Hematopoietic multipotent progenitor cell treated with erythropoietin and hydrocortisone succinate and interleukin-3 and kit ligand, for 6 days (in vitro differentiated cells): ENCODE results near the gene ZMIZ2.
"Not testable (repeated sequence)": the region's sequence is repeated elsewhere in the genome, so short reads cannot be mapped to it uniquely, and the experiment has no call there.

Source experiments
- DNase-seq: peaks from one replicate; pipeline ENCODE4 v3.0.0-alpha.2; 2015

The ZMIZ2 gene

DNA sequence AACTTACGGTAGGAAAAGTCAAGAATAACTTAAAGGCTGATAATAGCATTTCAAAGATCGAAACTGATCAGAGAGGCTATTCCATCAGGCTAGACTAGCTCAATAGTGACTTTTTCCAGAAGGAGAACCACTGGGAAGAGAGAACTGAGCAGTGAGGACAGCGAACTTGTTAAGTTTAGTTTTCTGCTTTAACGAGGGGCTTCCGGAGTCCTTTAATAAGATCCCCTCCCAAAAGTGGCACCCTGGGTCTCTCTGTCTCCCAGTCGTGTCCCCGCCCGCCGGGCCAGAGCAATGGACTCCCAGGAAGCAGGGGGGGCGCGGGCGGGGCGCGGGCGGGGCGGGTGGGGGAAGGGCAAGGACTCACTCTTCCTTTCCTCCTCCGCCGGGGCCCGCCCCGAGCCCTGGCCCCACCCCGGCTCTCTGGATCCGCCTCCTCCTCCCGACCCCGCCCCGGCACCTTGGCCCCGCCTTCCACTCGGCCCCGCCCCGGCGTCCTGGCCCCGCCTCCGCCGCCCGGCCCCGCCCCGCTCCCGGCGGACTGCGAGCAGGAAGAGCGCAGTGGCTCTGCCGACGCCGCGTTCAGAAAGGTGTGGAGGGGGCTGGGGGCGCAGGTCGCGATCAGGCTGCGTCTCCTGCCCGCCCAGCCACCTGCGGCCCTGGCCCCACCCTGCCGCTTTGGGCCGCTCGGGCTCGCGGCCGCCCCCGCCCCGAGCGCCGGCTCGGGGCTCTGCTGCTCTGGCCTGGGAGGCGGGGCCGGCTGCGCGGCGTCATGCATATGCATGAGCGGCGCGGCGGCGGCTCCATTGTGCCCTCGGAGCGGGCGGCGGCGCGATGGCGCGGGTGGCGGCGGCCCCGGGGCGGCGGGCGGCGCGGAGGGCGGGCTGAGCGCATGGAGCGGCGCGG, at the start of gene ZMIZ2:
Gene ZMIZ2 (plus strand): TSS at position 803 of the 903 bp plus-strand sequence. CDS start 7,403 bp downstream, outside the sequence.
- peak; percentile 92 for DNase-seq

- DNase-seq: not testable (repeated sequence)
Observed at GRCh38 chr7:44699598-44699997, 49.0 kb upstream of the ZMIZ2 start.

- no peak for DNase-seq
Observed at GRCh38 chr7:44700322-44700721, 48.3 kb upstream of the ZMIZ2 start.

- not testable (repeated sequence) for DNase-seq
Observed at GRCh38 chr7:44703391-44703790, 45.3 kb upstream of the ZMIZ2 start.

DNA sequence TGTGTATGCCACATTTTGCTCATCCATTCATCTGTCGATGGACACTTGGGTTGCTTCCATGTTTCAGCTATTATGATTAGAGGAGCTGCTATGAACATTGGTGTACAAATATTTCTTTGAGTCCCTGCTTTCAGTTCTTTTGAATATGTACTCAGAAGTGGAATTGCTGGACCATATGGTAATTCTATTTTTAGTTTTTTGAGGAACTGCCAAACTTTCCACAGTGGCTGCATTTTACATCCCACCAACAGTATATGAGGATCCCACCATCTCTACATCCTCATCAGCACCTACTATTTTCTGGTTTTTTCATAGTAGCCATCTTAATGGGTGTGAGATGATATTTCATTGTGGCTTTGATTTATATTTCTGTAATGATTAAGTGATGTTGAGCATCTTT, 44.7 kb upstream of the ZMIZ2 start:
- DNase-seq: no peak

GRCh38 chr7:44705434-44705833, 43.2 kb upstream of the ZMIZ2 start:
- no peak for DNase-seq

DNA sequence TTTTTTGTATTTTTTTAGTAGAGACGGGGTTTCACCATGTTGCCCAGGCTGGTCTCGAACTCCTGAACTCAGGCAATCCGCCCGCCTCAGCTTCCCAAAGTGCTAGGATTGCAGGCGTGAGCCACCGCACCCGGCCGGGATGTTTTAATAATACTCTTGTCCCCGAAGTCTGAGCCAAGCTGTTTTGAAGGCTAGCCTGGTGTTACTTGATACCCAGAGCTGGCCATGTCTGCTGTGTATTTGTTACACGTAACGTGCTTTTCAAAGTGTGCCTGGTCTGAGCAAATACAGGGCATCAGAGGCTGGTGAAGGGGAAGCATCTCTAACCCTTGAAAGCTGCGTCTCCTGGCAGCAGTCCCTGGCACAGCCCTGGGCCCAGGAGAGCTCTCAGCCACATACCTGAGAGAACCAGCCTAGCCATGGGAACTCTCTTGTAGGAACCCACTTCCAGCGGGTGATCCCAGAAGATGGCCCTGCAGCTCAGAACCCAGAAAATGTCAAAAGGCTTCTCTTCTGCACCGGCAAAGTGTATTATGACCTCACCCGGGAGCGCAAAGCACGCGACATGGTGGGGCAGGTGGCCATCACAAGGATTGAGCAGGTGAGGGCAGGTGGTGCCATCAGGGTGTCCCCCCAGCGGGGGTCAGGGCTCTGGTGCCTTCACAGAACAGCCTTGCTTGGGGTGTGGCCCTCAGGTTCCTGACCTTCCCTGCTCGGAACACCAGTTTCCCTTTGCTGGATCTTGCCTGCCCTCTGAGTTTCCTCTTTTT, 41.7 kb upstream of the ZMIZ2 start:
- no peak for DNase-seq

GRCh38 chr7:44707558-44708230, 41.0 kb upstream of the ZMIZ2 start:
- no peak for DNase-seq

DNA sequence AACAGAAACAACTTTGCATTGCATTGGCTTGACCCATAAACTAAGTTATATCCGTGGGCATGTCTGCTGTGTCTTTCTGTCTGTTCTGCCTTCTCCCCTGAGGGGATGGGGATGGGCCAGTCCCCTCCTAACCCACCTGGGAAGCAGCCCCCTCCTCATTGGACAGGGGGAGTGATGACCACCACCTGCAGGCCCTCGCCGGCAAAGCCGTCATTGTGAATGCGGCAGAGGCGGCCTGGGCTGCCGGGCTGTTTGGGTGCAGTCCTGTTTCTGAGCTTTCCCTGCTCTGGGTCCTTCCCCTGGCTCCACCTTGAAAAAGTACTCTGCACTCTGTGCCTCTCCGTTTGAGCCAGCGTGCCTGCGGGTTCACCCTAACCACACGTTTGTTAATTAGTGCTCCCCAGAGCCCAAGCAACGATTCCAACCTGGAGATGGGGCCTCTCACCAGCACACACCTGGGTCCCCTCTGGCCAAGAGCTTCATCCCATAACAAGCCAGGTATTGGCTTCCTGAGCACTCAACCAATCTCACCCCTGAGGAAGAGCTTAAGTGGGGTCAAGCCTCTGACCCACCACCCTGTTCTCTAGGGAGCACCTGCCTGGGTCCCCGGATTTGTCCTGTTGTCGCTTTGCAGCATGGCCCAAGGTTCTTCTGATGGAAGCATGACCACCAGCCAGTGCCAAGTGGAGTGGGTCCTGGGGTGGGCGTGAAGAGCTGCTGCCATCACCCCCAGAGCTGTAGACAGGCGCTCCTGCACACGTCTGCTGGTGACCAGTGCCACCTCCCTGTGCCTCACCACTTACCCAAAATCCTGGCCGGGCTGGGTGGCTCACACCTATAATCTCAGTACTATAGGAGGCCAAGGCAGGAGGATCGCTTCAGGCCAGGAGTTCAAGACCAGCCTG, 39.4 kb upstream of the ZMIZ2 start:
- no peak for DNase-seq

GRCh38 chr7:44709945-44710596, 38.6 kb upstream of the ZMIZ2 start:
- no peak for DNase-seq

DNA sequence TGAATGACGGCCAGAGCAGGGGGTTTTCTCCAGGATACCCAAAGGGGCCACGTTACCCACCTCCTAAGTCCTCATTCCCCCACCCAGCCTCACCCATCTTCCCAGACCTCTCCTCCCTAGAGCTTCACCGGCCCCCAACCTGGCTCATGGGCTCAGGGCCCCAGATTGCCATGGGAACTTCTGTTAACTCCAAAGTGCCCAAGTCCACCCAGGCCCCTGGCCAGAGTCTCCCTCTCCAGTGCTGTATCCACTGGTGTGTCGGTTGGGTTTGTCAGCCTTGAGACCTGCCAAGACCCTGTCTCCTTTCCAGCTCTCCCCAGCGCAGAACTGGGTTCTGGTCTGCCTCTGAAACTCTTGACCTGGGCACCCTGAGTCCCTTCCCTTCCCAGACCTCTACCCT, 37.1 kb upstream of the ZMIZ2 start:
- DNase-seq: no peak

- DNase-seq: no peak
Observed at GRCh38 chr7:44712012-44712411, 36.6 kb upstream of the ZMIZ2 start.

GRCh38 chr7:44713141-44713540, 35.5 kb upstream of the ZMIZ2 start:
- no peak for DNase-seq

- no peak for DNase-seq
Observed at GRCh38 chr7:44713680-44714335, 34.8 kb upstream of the ZMIZ2 start.

DNA sequence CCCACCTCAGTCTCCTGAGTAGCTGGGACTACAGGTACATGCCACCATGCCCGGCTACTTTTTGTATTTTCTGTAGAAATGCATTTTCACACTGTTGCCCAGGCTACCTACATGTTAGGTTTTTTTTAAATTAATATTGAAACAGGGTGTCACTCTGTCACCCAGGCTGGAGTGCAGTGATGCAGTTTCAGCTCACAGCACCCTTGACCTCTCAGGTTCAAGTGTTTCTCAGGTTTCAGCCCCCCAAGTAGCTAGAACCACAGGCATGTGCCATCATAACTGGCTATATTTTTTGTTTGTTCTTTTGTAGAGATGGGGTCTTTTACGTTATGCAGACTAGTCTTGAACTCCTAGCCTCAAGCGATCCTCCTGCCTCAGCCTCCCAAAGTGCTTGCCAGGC, 32.4 kb upstream of the ZMIZ2 start:
- no peak for DNase-seq

DNA sequence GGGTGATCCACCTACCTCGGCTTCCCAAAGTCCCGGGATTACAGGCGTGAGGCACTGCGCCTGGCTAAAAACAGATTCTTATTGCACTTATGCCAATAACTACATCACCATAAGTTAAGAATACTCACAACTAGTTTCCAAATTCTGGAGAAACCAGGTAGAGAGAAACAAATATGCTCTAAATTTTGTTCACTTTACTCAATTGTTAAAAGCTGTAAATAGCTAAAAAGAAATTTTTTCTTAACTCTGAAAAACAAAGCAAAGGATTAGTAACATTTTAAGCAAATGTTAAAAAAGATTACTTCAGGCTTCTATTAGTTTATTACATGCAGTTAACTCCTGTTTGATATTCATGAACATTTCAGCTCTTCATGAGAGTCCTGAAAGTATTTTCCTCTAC, 28.3 kb upstream of the ZMIZ2 start:
- no peak for DNase-seq

GRCh38 chr7:44724276-44724675, 24.4 kb upstream of the ZMIZ2 start:
- no peak for DNase-seq

DNA sequence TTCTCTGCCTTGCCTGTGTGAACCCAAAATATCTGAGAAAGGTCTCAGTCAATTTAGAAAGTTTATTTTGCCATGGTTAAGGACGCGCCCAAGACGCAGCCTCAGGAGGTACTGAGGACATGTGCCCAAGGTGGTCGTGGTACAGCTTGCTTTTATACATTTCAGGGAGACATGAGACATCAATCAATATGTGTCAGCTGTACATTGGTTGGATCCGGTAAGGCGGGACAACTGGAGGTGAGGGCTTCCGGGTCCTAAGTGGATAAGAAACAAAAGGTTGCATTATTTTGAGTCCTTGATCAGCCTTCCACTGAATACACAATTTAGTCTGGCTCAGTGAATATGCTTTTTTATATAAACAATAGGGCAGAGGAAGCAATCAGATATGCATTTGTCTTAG, 22.4 kb upstream of the ZMIZ2 start:
- not testable (repeated sequence) for DNase-seq

GRCh38 chr7:44727158-44727936, 21.3 kb upstream of the ZMIZ2 start:
- no peak for DNase-seq

- no peak for DNase-seq
Observed at GRCh38 chr7:44727937-44728262, 20.7 kb upstream of the ZMIZ2 start.
